Uterus (tissue), 4 donors: ENCODE measurements around the gene FBXL13. TPM values are rescaled to one million over a fixed set of nuclear protein-coding genes. Genes with fewer than 3 reads are reported as not detected.
"Not testable (repeated sequence)": the region's sequence is repeated elsewhere in the genome, so short reads cannot be mapped to it uniquely, and the experiment has no call there.

Experiments
- DNase-seq, 2 donors: peaks; one replicate each; pipeline ENCODE4 v3.0.0-alpha.2; 2019 to 2020
- H3K27ac ChIP-seq, 2 donors: fragments of 200-600 bp; sonication (generic); 1 replicate in 1 of 2; 2 replicates in 1 of 2; pipeline ENCODE4 v1.5.1; 2016 to 2018
- H3K27me3 ChIP-seq, 2 donors: fragments of 200-600 bp; sonication (generic); one replicate each; pipeline ENCODE4 v1.5.1; 2018 to 2019; ENCODE audit warnings: control low read depth in 1 of 2
- H3K36me3 ChIP-seq, 2 donors: fragments of 200-600 bp; sonication (generic); one replicate each; pipeline ENCODE4 v1.5.1; 2019; ENCODE audit warnings: control low read depth in 1 of 2
- H3K4me1 ChIP-seq, 2 donors: fragments of 200-600 bp; sonication (generic); one replicate each; pipeline ENCODE4 v1.5.1; 2018 to 2019; ENCODE audit warnings: control low read depth in 1 of 2
- H3K4me3 ChIP-seq, 2 donors: fragments of 200-600 bp; sonication (generic); 1 replicate in 1 of 2; 2 replicates in 1 of 2; pipeline ENCODE4 v1.5.1; 2018 to 2019; ENCODE audit warnings: mild to moderate bottlenecking in 1 of 2
- H3K9me3 ChIP-seq, 2 donors: fragments of 200-600 bp; sonication (generic); one replicate each; pipeline ENCODE4 v1.5.1; 2019; ENCODE audit warnings: control low read depth in 1 of 2
- intact Hi-C: fragments of 100-400 bp; cut with DNase I; formaldehyde crosslinking; loops from one replicate; pipeline ENCODE4 v1.15.1; 2023; ENCODE audit warnings: low total_unique reads
- small RNA-seq: library from RNA; depleted of rRNA; stranded (forward); fragments of <200 nt; gene quantifications from one replicate; pipeline ENCODE3, GENCODE V24; 2016
- total RNA-seq, 4 donors: library from RNA; depleted of rRNA in 3 of 4; stranded (reverse); fragments of >200 nt in 3 of 4; gene quantifications; one replicate each; pipeline versions ENCODE4 v1.1.0 to v1.2.4, GENCODE V29; 2014 to 2023
- donor health status: DM: yes; HTN: yes; CAD: no.

Gene FBXL13
- total RNA-seq, 4 donors from 2014 or later = 1.2 to 12.9 (median 5.5) TPM

DNA sequence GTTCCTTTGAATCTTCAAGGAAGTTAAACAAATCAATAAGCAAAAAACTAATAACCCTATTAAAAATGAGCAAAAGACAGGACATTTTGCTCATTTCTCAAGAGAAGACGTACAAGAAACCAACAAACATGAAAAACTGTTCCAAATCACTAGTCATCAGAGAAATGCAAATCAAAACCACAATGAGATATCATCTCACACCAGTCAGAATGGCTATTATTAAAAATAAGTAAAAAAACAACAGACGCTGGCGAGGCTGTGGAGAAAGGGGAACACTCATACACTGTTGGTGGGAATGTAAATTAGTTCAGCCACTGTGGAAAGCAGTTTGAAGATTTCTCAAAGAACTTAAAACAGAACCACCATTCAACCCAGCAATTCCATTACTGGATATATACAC, 304.1 kb downstream of the FBXL13 start:
- H3K27ac ChIP-seq, DNase-seq, intact Hi-C loops, H3K9me3 ChIP-seq, H3K36me3 ChIP-seq, H3K4me3 ChIP-seq, H3K27me3 ChIP-seq, H3K4me1 ChIP-seq: not testable (repeated sequence)

DNA sequence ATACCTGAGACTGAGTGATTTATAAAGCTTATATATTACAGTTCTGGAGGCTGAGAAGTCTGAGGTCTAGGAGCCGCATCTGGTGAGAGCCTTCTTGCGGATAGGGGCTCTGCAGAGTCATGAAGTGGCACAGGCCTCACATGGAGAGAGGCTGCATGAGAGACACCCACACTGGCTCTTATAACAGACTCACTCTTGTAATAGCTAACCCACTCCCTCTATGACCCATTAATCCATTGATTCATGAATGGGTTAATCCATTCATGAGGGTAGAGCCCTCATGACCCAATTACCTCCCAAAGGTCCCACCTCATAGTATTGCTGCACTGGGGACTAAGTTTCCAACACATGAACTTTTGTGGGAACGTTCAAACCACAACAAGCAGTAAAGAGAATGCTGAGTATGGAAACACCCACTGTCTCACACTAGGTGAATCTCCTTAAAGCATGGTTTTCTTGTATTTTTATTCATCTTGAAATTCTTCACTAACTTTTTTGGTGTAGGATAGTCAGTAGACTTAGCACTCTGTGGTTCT, 304.9 kb downstream of the FBXL13 start:
- H3K36me3 ChIP-seq, H3K4me1 ChIP-seq, DNase-seq, intact Hi-C loops, H3K4me3 ChIP-seq, H3K27me3 ChIP-seq, H3K27ac ChIP-seq, H3K9me3 ChIP-seq: not testable (repeated sequence)

DNA sequence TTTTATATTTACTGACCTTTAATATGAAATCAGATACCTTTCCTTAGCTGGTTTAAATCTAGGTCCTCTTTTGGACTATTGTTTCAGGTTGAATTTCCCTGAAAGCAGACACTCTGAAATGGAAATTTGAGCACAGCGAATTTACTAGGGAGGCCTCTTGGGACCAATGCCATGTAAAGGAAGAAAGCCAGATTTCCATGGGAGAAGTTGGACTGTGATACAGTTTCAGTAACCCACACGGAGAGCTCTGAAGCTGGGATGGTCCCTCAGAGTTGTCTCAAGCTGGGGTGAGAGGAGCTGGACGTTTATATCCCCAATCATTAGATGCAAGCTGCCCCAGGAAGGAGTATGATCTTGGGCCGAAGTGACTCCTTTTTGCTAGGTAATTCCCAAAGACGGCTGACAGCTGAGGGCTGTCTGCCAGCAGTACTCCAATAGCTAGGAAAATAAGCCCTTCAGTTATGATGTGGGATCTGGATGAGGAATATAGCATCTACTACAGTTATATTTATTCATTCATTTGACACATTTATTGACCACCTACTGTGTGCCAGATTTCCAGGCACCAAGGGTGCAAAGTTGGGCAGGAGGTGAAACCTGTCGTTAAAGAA, 311.2 kb downstream of the FBXL13 start:
- H3K9me3 ChIP-seq, intact Hi-C loops, H3K4me3 ChIP-seq, H3K36me3 ChIP-seq, H3K4me1 ChIP-seq, H3K27me3 ChIP-seq: not testable (repeated sequence)
- peak in 1 of 2 donors; percentile 21 for DNase-seq
- peak overlapping the region; percentile 46 to 65 for H3K27ac ChIP-seq

Small RNA genes within 50 kb of the gene (small RNA-seq; reads per million reads assigned to genes)
- gene RNU6-1136P = not detected

Other genes with a start within 250 kb of the FBXL13 start
- gene LRRC17, start 161.8 kb downstream of the FBXL13 start, total RNA-seq = 100 to 1,000 TPM in 1 of 4 donors, 1 to 10 TPM in 2, under 1 TPM in 1; 0.29 to 180 (median 4.9) TPM
- gene ARMC10, start 344 bp upstream of the FBXL13 start, total RNA-seq = 10 to 100 TPM; 47.0 to 66.1 (median 57.2) TPM
- 10 to 100 TPM; 11.0 to 79.4 (median 31.1) TPM for gene NAPEPLD, start 74.3 kb upstream of the FBXL13 start, total RNA-seq
- gene PMPCB, start 222.6 kb upstream of the FBXL13 start, total RNA-seq = 10 to 100 TPM; 29.2 to 85.7 (median 45.6) TPM